IMR-90 (cell line): ENCODE data around the gene SCLY. TPM values are rescaled to one million over a fixed set of nuclear protein-coding genes. Genes with fewer than 3 reads are reported as not detected.

Source experiments
- ATAC-seq: fragments of 200-7000 bp; cut with Tn5 transposase; 2 replicates; pipeline ENCODE4 v1.9.1; 2020; ENCODE audit warnings: low read depth, mild to moderate bottlenecking, moderate library complexity
- BruUV-seq: library from RNA; stranded (reverse); fragments of 400-500 nt; replicated peaks from 2 replicates; lab custom pipeline; 2021; lab: Mats Ljungman, UMichigan
- CTCF ChIA-PET: fragments of 300-600 bp; formaldehyde crosslinking; extraction: SDS; loops from one replicate; lab custom pipeline; 2021; ENCODE audit warnings: antibody characterized with exemption; lab: Yijun Ruan, JAX
- POLR2A ChIA-PET: fragments of 300-600 bp; sonication (Branson Sonifier 250); formaldehyde crosslinking; loops from one replicate; lab custom pipeline; 2022; ENCODE audit warnings: antibody characterized with exemption; ENCODE audit not compliant: unreplicated experiment; lab: Charles Lee
- DNase-seq: peaks from one replicate; pipeline ENCODE4 v3.0.0; 2013
- H2AFZ ChIP-seq: replicated peaks from 2 replicates; pipeline ENCODE3; 2013; ENCODE audit warnings: low read length, mild to moderate bottlenecking; ENCODE audit not compliant: poor library complexity
- H2AK5ac ChIP-seq: 2 replicates; pipeline ENCODE4 v1.6.1; 2013; ENCODE audit warnings: low read depth, low read length, inconsistent platforms
- H2AK9ac ChIP-seq: replicated peaks from 2 replicates; pipeline ENCODE3; 2013; ENCODE audit warnings: mild to moderate bottlenecking, low read depth, low read length, moderate library complexity; ENCODE audit not compliant: poor library complexity
- H2BK120ac ChIP-seq: 2 replicates; pipeline ENCODE4 v1.6.1; 2013; ENCODE audit warnings: low read depth, low read length, inconsistent platforms
- H2BK15ac ChIP-seq: 3 replicates; pipeline ENCODE4 v1.6.1; 2013; ENCODE audit warnings: low read depth, low read length, inconsistent platforms
- H2BK20ac ChIP-seq: 2 replicates; pipeline ENCODE4 v1.6.1; 2013; ENCODE audit warnings: low read depth, mild to moderate bottlenecking, inconsistent platforms, low read length, moderate library complexity
- H2BK5ac ChIP-seq: 2 replicates; pipeline ENCODE4 v1.6.1; 2013; ENCODE audit warnings: mild to moderate bottlenecking, low read depth, low read length, inconsistent platforms; ENCODE audit not compliant: poor library complexity, severe bottlenecking
- H3K14ac ChIP-seq: replicated peaks from 2 replicates; pipeline ENCODE4 v1.6.1; 2013; ENCODE audit warnings: low read depth, low read length, inconsistent platforms
- H3K18ac ChIP-seq: 2 replicates; pipeline ENCODE4 v1.6.1; 2013; ENCODE audit warnings: low read depth, low read length, control low read depth
- H3K23ac ChIP-seq: 2 replicates; pipeline ENCODE4 v1.6.1; 2013; ENCODE audit warnings: low read depth, low read length, inconsistent platforms
- H3K27ac ChIP-seq: 2 replicates; pipeline ENCODE4 v1.5.1; 2013; ENCODE audit warnings: mild to moderate bottlenecking, control low read depth, low read length; ENCODE audit not compliant: insufficient read depth
- H3K27me3 ChIP-seq: 2 replicates; pipeline ENCODE4 v1.6.1; 2013; ENCODE audit warnings: low read length; ENCODE audit not compliant: control insufficient read depth, insufficient read depth
- H3K36me3 ChIP-seq: 2 replicates; pipeline ENCODE4 v1.6.1; 2013; ENCODE audit warnings: low read length, mixed read lengths; ENCODE audit not compliant: control insufficient read depth, insufficient read depth
- H3K4ac ChIP-seq: 2 replicates; pipeline ENCODE4 v1.6.1; 2013; ENCODE audit warnings: low read depth, low read length, inconsistent platforms
- H3K4me1 ChIP-seq: 2 replicates; pipeline ENCODE4 v1.6.1; 2013; ENCODE audit warnings: low read length, mixed read lengths; ENCODE audit not compliant: control insufficient read depth, insufficient read depth
- H3K4me2 ChIP-seq: 2 replicates; pipeline ENCODE4 v1.6.1; 2013; ENCODE audit warnings: low read depth, mild to moderate bottlenecking, control low read depth, low read length, moderate library complexity
- H3K4me3 ChIP-seq: 2 replicates; pipeline ENCODE4 v1.5.1; 2013; ENCODE audit warnings: low read depth, mild to moderate bottlenecking, control low read depth, low read length, moderate library complexity; ENCODE audit not compliant: insufficient read depth
- H3K56ac ChIP-seq: 2 replicates; pipeline ENCODE4 v1.6.1; 2013; ENCODE audit warnings: low read length, inconsistent platforms; ENCODE audit not compliant: insufficient read depth; ENCODE audit errors: extremely low read depth
- H3K79me1 ChIP-seq, 2 experiments: 2 replicates each; pipeline ENCODE4 v1.6.1; 2013; ENCODE audit warnings: low read length in 2 of 2, inconsistent platforms in 1 of 2, low read depth in 1 of 2
- H3K9ac ChIP-seq: 2 replicates; pipeline ENCODE4 v1.6.1; 2013; ENCODE audit warnings: low read depth, low read length, control low read depth
- H3K9me1 ChIP-seq: 2 replicates; pipeline ENCODE4 v1.6.1; 2013; ENCODE audit warnings: low read length, inconsistent platforms; ENCODE audit not compliant: insufficient read depth
- H3K9me3 ChIP-seq: 2 replicates; pipeline ENCODE4 v1.6.1; 2013; ENCODE audit warnings: low read length; ENCODE audit not compliant: control insufficient read depth, insufficient read depth
- H4K20me1 ChIP-seq: 2 replicates; pipeline ENCODE4 v1.6.1; 2013; ENCODE audit warnings: low read length, inconsistent platforms; ENCODE audit not compliant: insufficient read depth
- H4K5ac ChIP-seq: 2 replicates; pipeline ENCODE4 v1.6.1; 2013; ENCODE audit warnings: mild to moderate bottlenecking, low read depth, low read length, control low read depth
- H4K8ac ChIP-seq, 2 experiments: 2 replicates each; pipeline ENCODE4 v1.6.1; 2013; ENCODE audit warnings: low read depth in 2 of 2, low read length in 2 of 2, control low read depth in 1 of 2, inconsistent platforms in 1 of 2
- H4K91ac ChIP-seq: 2 replicates; pipeline ENCODE4 v1.6.1; 2013; ENCODE audit warnings: low read depth, low read length, inconsistent platforms; ENCODE audit not compliant: insufficient read depth
- CEBPB ChIP-seq: IDR thresholded peaks from 2 replicates; pipeline ENCODE4 v1.6.1; 2012; ENCODE audit warnings: low read depth, low read length, improper control_type of control experiment
- FOS ChIP-seq: fragments of 150-350 bp; IDR thresholded peaks from 2 replicates; pipeline ENCODE4 v1.6.1; 2016; ENCODE audit warnings: low read depth, low read length
- RFX5 ChIP-seq: IDR thresholded peaks from 2 replicates; pipeline ENCODE4 v1.8.0; 2012; ENCODE audit warnings: low read depth, mild to moderate bottlenecking, low read length, moderate library complexity
- WGBS, 2 experiments: methylation state at CpG; one replicate each; pipeline versions ENCODE4 v1.1.5 to v1.1.7; 2013; ENCODE audit warnings: missing lambda C conversion rate in 2 of 2; ENCODE audit not compliant: insufficient read length in 1 of 2; ENCODE audit errors: extremely low coverage in 2 of 2; 5-methylcytosine and 5-hydroxymethylcytosine counted together
- dilution Hi-C: fragments of 300-500 bp; cut with HindIII; formaldehyde crosslinking; loops from one replicate; pipeline ENCODE4 v1.14.3; 2018; ENCODE audit warnings: low sequenced_read_pairs; ENCODE audit not compliant: unreplicated experiment
- in situ Hi-C: fragments of 300-500 bp; cut with MboI; formaldehyde crosslinking; loops from 3 replicates; pipeline ENCODE4 v1.14.3; 2019; ENCODE audit warnings: low sequenced_read_pairs, inconsistent platforms, mixed read lengths
- intact Hi-C: fragments of 100-400 bp; cut with micrococcal nuclease; formaldehyde crosslinking; loops from 2 replicates; pipeline ENCODE4 v1.10.0; 2022
- polyA plus RNA-seq, 3 experiments: library from polyadenylated mRNA; depleted of rRNA; stranded (reverse); fragments of >200 nt; gene quantifications; 2 replicates each; pipeline ENCODE4 v1.2.3, GENCODE V29; 2012; ENCODE audit warnings: low replicate concordance in 1 of 3
- total RNA-seq: library from RNA; depleted of rRNA; stranded (reverse); fragments of >200 nt; gene quantifications from 2 replicates; pipeline ENCODE4 v1.2.3, GENCODE V29; 2012
- TF ChIP-seq, protein P1 (sequence below): conservative IDR thresholded peaks from 2 replicates; pipeline ENCODE4 v1.5.1; 2012; ENCODE audit warnings: mild to moderate bottlenecking, low read depth, low read length, improper control_type of control experiment

SCLY gene
- total and polyA plus RNA-seq, 2 of the 4 experiments (the other 2 are of a cell fraction): 8.6 to 10.5 TPM

DNA sequence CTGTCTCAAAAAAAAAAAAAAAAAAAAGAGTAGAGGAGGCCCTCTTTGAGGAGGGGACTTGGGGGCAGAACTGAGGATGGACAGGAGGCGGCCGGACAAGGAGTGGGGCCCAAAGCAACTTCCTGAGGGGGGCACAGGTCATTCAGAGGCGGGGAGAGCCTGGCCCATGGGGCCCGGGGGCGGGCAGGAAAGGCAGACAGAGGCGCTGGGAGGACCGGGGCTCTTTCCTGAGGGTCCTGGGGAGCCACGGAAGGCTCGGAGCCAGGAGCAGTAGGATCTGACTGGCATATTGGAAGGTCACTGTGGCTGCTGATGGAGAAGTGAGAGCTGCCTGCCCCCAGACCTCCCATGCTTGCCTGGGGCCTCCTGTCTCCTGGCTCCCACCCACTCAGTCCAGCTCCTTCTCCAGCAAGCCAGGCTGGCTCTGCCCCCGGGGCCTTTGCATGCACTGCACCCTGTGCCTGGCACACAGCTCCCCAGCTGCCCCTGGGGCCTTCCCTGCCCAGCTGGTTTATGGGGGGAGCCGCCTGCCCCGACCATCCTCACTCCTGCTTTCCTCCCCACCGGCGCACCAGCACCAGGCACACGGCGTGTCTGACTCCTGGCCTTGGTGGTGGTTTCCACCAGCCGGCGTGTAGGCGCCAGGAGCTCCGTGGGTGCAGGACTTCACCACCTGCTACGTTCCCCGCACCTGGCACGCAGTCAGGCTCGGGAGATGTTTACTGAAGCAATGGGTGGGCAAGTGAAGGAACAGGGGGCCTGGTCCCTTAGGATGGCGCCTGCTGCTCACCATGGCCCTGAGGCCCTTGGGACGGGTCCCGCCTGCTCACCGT, 44.9 kb downstream of the SCLY start:
- no TSS peak for BruUV-seq
- Histone ChIP-seq H2BK5ac (no peak overlapping the region), H3K4me3 (no peak overlapping the region), H2AFZ (no peak overlapping the region), H4K91ac (no peak overlapping the region), H3K4me2 (no peak overlapping the region), H2BK120ac (no peak overlapping the region), H2BK15ac (no peak overlapping the region), H3K9ac (no peak overlapping the region), H4K20me1 (no peaks in the 10 kb centered on the region), H3K18ac (no peak overlapping the region), H3K79me1 (no peaks in the 10 kb centered on the region), H3K56ac (no peak overlapping the region), H3K27ac (no peak overlapping the region), H2AK5ac (no peak overlapping the region), H2AK9ac (no peak overlapping the region), H3K27me3 (no peaks in the 10 kb centered on the region; the same call in 1 of the 2 replicates), H3K23ac (no peak overlapping the region), H3K36me3 (no peaks in the 10 kb centered on the region), H3K9me1 (no peaks in the 10 kb centered on the region), H2BK20ac (no peak overlapping the region), H3K9me3 (no peaks in the 10 kb centered on the region), H3K4ac (no peak overlapping the region), H4K8ac (no peak overlapping the region), H3K4me1 (no peaks in the 10 kb centered on the region), H3K14ac (no peak overlapping the region), H4K5ac (no peak overlapping the region)
- ChIA-PET CTCF (no interaction called here), POLR2A (no interaction called here)
- TF ChIP-seq, protein P1, sequence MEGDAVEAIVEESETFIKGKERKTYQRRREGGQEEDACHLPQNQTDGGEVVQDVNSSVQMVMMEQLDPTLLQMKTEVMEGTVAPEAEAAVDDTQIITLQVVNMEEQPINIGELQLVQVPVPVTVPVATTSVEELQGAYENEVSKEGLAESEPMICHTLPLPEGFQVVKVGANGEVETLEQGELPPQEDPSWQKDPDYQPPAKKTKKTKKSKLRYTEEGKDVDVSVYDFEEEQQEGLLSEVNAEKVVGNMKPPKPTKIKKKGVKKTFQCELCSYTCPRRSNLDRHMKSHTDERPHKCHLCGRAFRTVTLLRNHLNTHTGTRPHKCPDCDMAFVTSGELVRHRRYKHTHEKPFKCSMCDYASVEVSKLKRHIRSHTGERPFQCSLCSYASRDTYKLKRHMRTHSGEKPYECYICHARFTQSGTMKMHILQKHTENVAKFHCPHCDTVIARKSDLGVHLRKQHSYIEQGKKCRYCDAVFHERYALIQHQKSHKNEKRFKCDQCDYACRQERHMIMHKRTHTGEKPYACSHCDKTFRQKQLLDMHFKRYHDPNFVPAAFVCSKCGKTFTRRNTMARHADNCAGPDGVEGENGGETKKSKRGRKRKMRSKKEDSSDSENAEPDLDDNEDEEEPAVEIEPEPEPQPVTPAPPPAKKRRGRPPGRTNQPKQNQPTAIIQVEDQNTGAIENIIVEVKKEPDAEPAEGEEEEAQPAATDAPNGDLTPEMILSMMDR: no peak
- no peak for TF ChIP-seq FOS
- no peak for TF ChIP-seq CEBPB
- no peak for TF ChIP-seq RFX5
- 85% methylated on average over 4 of the region's 28 CpGs; no CpG with 5 or more reads in 1 of the 2 experiments for WGBS, 2 experiments
- DNase-seq: no peak
- ATAC-seq: no peak
- in situ Hi-C loops (no loop called here), intact Hi-C loops (loop anchor here (2.0 kb wide), 1 partner anchor 247 kb away; the partner anchor contains the start of gene RAMP1), dilution Hi-C loops (no loop called here)
